Measurements from ENCODE around the gene MAPK8IP2. TPM values are rescaled to one million over a fixed set of nuclear protein-coding genes. Genes with fewer than 3 reads are reported as not detected.

Gene MAPK8IP2
- total RNA-seq, 1 donor from 2014 or later, result not detected

GRCh38 chr22:50624347-50625130, 23.9 kb downstream of the MAPK8IP2 start:
- Mint-ChIP-seq H3K36me3 (no peaks in the 10 kb centered on the region), H3K4me1 (peaks cover 38% of the 10 kb centered on the region), H3K27ac (no peak overlapping the region), H3K9me3 (no peaks in the 10 kb centered on the region), H3K4me3 (no peak overlapping the region), H3K27me3 (ENCODE audit: insufficient read depth, low read depth) (peaks cover 2% of the 10 kb centered on the region)
- Histone ChIP-seq H3K27me3 (peaks cover 20% of the 10 kb centered on the region), H3K4me3 (no peak overlapping the region), H2AFZ (replicated peaks) (no peak overlapping the region), H3K36me3 (no peaks in the 10 kb centered on the region), H3K4me2 (no peak overlapping the region), H3K9ac (no peak overlapping the region), H3K27ac (no peak overlapping the region), H3K4me1 (peaks cover 20% of the 10 kb centered on the region), H3F3A (ENCODE audit: low read depth) (peaks cover 28% of the 10 kb centered on the region), H3K9me3 (ENCODE audit: low read depth) (no peaks in the 10 kb centered on the region), H4K20me1 (ENCODE audit: low read depth) (peaks cover 4% of the 10 kb centered on the region), H3K79me2 (ENCODE audit: low read depth) (no peaks in the 10 kb centered on the region)
- no peak for DNase-seq (ENCODE audit: low spot score)
- TF ChIP-seq EZH2 (IDR thresholded peaks at IDR 0.05) (no peak), CTCF (IDR thresholded peaks at IDR 0.05) (no peak), EZH2phosphoT487 (IDR thresholded peaks at IDR 0.05) (no peak)

GRCh38 chr22:50625131-50625567, 24.6 kb downstream of the MAPK8IP2 start:
- H3K4me3 Mint-ChIP-seq, result no peak overlapping the region
- H3K9ac ChIP-seq, result no peak overlapping the region

GRCh38 chr22:50625568-50626313, 25.1 kb downstream of the MAPK8IP2 start:
- H3K4me3 Mint-ChIP-seq, result no peak overlapping the region
- peak; percentile 50 for DNase-seq (ENCODE audit: low spot score)
- H3K27me3 Mint-ChIP-seq (ENCODE audit: insufficient read depth, low read depth), result peaks cover 2% of the 10 kb centered on the region
- no peaks in the 10 kb centered on the region for H3K9me3 ChIP-seq (ENCODE audit: low read depth)
- H3K27ac ChIP-seq, result no peak overlapping the region
- H3K27me3 ChIP-seq, result peaks cover 16% of the 10 kb centered on the region
- no peaks in the 10 kb centered on the region for H3K9me3 Mint-ChIP-seq
- no peaks in the 10 kb centered on the region for H3K79me2 ChIP-seq (ENCODE audit: low read depth)
- peaks cover 35% of the 10 kb centered on the region for H3K4me1 Mint-ChIP-seq
- no peak overlapping the region for H2AFZ ChIP-seq (replicated peaks)
- no peak overlapping the region for H3K27ac Mint-ChIP-seq
- H4K20me1 ChIP-seq (ENCODE audit: low read depth), result peaks cover 4% of the 10 kb centered on the region
- H3F3A ChIP-seq (ENCODE audit: low read depth), result peaks cover 28% of the 10 kb centered on the region
- TF ChIP-seq EZH2 (IDR thresholded peaks at IDR 0.05) (no peak), CTCF (IDR thresholded peaks at IDR 0.05) (peak; percentile 41)
- H3K36me3 Mint-ChIP-seq, result no peaks in the 10 kb centered on the region
- H3K4me2 ChIP-seq, result no peak overlapping the region
- no peaks in the 10 kb centered on the region for H3K36me3 ChIP-seq
- no peak overlapping the region for H3K9ac ChIP-seq
- peaks cover 18% of the 10 kb centered on the region for H3K4me1 ChIP-seq
- H3K4me3 ChIP-seq, result no peak overlapping the region

More at GRCh38 chr22:50625131-50625567, 24.6 kb downstream of the MAPK8IP2 start:
- Histone ChIP-seq H3K27ac (no peak overlapping the region), H3K4me2 (no peak overlapping the region), H3K4me1 (peaks cover 20% of the 10 kb centered on the region), H3F3A (ENCODE audit: low read depth) (peaks cover 28% of the 10 kb centered on the region), H4K20me1 (ENCODE audit: low read depth) (peaks cover 4% of the 10 kb centered on the region), H3K79me2 (ENCODE audit: low read depth) (no peaks in the 10 kb centered on the region), H3K36me3 (no peaks in the 10 kb centered on the region), H3K9me3 (ENCODE audit: low read depth) (no peaks in the 10 kb centered on the region), H2AFZ (replicated peaks) (no peak overlapping the region), H3K27me3 (peaks cover 19% of the 10 kb centered on the region), H3K4me3 (no peak overlapping the region)
- H3K27me3 Mint-ChIP-seq (ENCODE audit: insufficient read depth, low read depth), result peaks cover 2% of the 10 kb centered on the region
- peaks cover 38% of the 10 kb centered on the region for H3K4me1 Mint-ChIP-seq
- no peak for DNase-seq (ENCODE audit: low spot score)
- H3K36me3 Mint-ChIP-seq, result no peaks in the 10 kb centered on the region
- no peaks in the 10 kb centered on the region for H3K9me3 Mint-ChIP-seq
- no peak overlapping the region for H3K27ac Mint-ChIP-seq
- TF ChIP-seq EZH2phosphoT487 (IDR thresholded peaks at IDR 0.05) (no peak), CTCF (IDR thresholded peaks at IDR 0.05) (no peak), EZH2 (IDR thresholded peaks at IDR 0.05) (no peak)
